Body of pancreas (tissue), 4 donors: ENCODE data around the gene MCTP1. TPM values are rescaled to one million over a fixed set of nuclear protein-coding genes. Genes with fewer than 3 reads are reported as not detected.

ENCODE experiments used
- ATAC-seq: fragments of 150-250 bp; one replicate; pipeline ENCODE4 v1.9.1; 2016
- DNase-seq, 4 donors: peaks; one replicate each; pipeline ENCODE4 v3.0.0-alpha.2; 2019
- H3K27ac ChIP-seq, 4 donors: fragments of 200-600 bp; sonication (generic); 1 replicate in 3 of 4; 2 replicates in 1 of 4; pipeline versions ENCODE4 v1.5.1 to v1.6.1; 2016 to 2019; ENCODE audit warnings: mild to moderate bottlenecking in 1 of 4, mixed read lengths in 1 of 4, moderate library complexity in 1 of 4
- H3K27me3 ChIP-seq, 2 donors: fragments of 200-600 bp; sonication (generic); one replicate each; pipeline ENCODE4 v1.6.0; 2016; ENCODE audit warnings: mild to moderate bottlenecking in 1 of 2
- H3K36me3 ChIP-seq, 2 donors: fragments of 200-600 bp; sonication (generic); replicated peaks in 1 of 2; 2 replicates each; pipeline ENCODE4 v1.5.1; 2016; ENCODE audit warnings: low read depth in 2 of 2; ENCODE audit not compliant: insufficient read depth in 1 of 2
- H3K4me1 ChIP-seq: fragments of 200-600 bp; sonication (generic); one replicate; pipeline ENCODE4 v1.6.0; 2016
- H3K4me3 ChIP-seq, 2 donors: fragments of 200-600 bp; sonication (generic); 1 replicate in 1 of 2; 2 replicates in 1 of 2; pipeline ENCODE4 v1.5.1; 2016 to 2019
- H3K9me3 ChIP-seq, 3 donors: fragments of 200-600 bp; sonication (generic); 1 replicate in 2 of 3; 2 replicates in 1 of 3; pipeline ENCODE4 v1.5.1; 2016
- CTCF ChIP-seq, 7 experiments: fragments of 450-650 bp in 4 of 7; fragments of 200-600 bp in 3 of 7; sonication (generic) in 3 of 7; IDR thresholded peaks; one replicate each; pipeline ENCODE4 v1.5.1; 2016 to 2019; ENCODE audit warnings: antibody characterized with exemption in 7 of 7
- POLR2A ChIP-seq, 3 donors: fragments of 450-650 bp; IDR thresholded peaks; one replicate each; pipeline ENCODE4 v1.6.1; 2016; ENCODE audit warnings: antibody characterized with exemption in 3 of 3, mild to moderate bottlenecking in 2 of 3
- WGBS, 2 donors: methylation state at CpG; one replicate each; pipeline ENCODE4 v1.1.5; 2017; 5-methylcytosine and 5-hydroxymethylcytosine counted together
- intact Hi-C: fragments of 100-400 bp; cut with DNase I; formaldehyde crosslinking; loops from one replicate; pipeline ENCODE4 v1.15.1; 2023
- total RNA-seq, 2 donors: library from RNA; depleted of rRNA; stranded (reverse); fragments of >200 nt; gene quantifications; one replicate each; pipeline ENCODE4 v1.1.0, GENCODE V29; 2016

The MCTP1 gene
- total RNA-seq, 2 donors from 2014 or later = 3.6 to 8.8 TPM

DNA sequence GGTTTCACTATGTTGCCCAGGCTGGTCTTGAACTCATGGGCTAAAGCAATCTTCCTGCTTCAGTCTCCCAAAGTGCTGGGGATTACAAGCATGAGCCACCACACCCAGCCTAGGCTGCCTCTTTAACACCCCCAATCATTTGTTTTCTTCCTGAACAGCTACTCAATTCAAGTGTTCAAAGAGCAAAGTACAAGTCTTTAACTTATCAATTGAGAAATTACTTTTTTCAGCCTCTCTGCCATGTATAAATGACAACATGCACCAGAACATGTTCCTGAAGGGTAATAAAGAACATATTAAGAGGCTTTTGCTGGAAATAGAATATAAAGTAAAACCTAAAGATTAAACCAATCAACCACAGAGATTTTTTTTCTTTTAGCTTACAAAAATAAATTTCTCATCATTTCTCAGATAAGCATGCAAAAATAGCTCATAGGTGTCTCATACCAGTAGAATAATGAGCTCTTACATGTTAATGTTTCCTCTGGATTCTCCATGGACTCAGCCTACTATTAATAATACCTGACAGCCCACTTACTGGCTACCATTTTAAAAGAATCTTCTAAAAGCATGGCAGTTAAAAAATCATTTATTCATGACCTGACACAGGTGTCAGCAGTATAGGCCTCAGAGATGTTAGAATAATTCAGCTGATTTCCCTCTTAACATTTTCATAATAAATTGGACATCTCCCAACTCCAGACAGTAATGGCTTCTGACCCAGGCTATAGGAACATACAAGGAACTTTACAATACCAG is 60.0 kb downstream of the MCTP1 start:
- H3K4me3 ChIP-seq = no peak overlapping the region
- intact Hi-C loops = no loop called here
- ATAC-seq (no peak), DNase-seq (no peak)
- H3K27ac ChIP-seq = no peak overlapping the region
- H3K27me3 ChIP-seq = no peaks in the 10 kb centered on the region
- H3K36me3 ChIP-seq = no peaks in the 10 kb centered on the region
- H3K4me1 ChIP-seq = no peaks in the 10 kb centered on the region
- H3K9me3 ChIP-seq = no peaks in the 10 kb centered on the region
- TF ChIP-seq POLR2A (IDR thresholded peaks at IDR 0.05) (no peak), CTCF (IDR thresholded peaks at IDR 0.05) (no peak)

- DNase-seq (no peak), ATAC-seq (no peak)
- H3K9me3 ChIP-seq = no peaks in the 10 kb centered on the region
- TF ChIP-seq CTCF (IDR thresholded peaks at IDR 0.05) (no peak), POLR2A (IDR thresholded peaks at IDR 0.05) (no peak)
- intact Hi-C loops = no loop called here
- no peaks in the 10 kb centered on the region for H3K36me3 ChIP-seq
- H3K27me3 ChIP-seq = no peaks in the 10 kb centered on the region
- 89 to 91% methylated on average over 2 of the region's 2 CpGs for WGBS, 2 donors
- H3K27ac ChIP-seq = no peak overlapping the region
- no peak overlapping the region for H3K4me3 ChIP-seq
- H3K4me1 ChIP-seq = no peaks in the 10 kb centered on the region
These were observed 61.2 kb downstream of the MCTP1 start for GRCh38 chr5:95223566-95224258.

DNA sequence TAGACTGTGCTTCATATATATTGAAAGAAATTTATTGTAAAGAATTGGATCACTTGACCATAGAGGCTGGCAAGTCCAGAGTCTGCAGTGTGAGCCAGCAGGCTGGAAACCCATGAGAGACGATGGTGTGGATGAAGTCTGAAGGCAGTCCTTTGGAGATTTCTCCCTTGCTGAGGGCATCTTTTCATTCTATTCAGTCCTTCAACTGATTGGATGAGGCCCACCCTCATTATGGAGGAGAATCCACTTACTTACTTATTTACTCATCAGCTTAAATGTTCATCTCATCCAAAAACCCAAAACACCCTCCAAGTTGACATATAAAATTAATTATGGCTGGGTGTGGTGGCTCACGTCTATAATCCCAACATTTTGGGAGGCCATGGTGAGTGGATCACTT is 62.1 kb downstream of the MCTP1 start:
- H3K4me3 ChIP-seq = no peak overlapping the region
- no peak for ATAC-seq
- TF ChIP-seq POLR2A (IDR thresholded peaks at IDR 0.05) (no peak), CTCF (IDR thresholded peaks at IDR 0.05) (no peak)
- WGBS, 2 donors = 55 to 74% methylated on average over 2 of the region's 2 CpGs
- no peaks in the 10 kb centered on the region for H3K36me3 ChIP-seq
- H3K4me1 ChIP-seq = no peaks in the 10 kb centered on the region
- H3K27me3 ChIP-seq = no peaks in the 10 kb centered on the region
- no peak for DNase-seq
- no peak overlapping the region for H3K27ac ChIP-seq
- no peaks in the 10 kb centered on the region for H3K9me3 ChIP-seq
- intact Hi-C loops = no loop called here

- DNase-seq = no peak
These were observed 63.7 kb downstream of the MCTP1 start for GRCh38 chr5:95221234-95221633.

More at GRCh38 chr5:95221234-95221633, 63.7 kb downstream of the MCTP1 start:
- Histone ChIP-seq H3K4me1 (no peaks in the 10 kb centered on the region), H3K9me3 (no peaks in the 10 kb centered on the region), H3K36me3 (no peaks in the 10 kb centered on the region), H3K27ac (no peak overlapping the region), H3K4me3 (no peak overlapping the region), H3K27me3 (no peaks in the 10 kb centered on the region)
- no peak for ATAC-seq
- TF ChIP-seq CTCF (IDR thresholded peaks at IDR 0.05) = no peak
- TF ChIP-seq POLR2A (IDR thresholded peaks at IDR 0.05) = no peak
- WGBS, 2 donors = 58 to 69% methylated on average over 2 of the region's 2 CpGs
- intact Hi-C loops = no loop called here
